Mesenchymal stem cell (in vitro differentiated cells and primary cell): Measurements from ENCODE around the gene COL28A1.

Experiments
- DNase-seq: peaks from one replicate; pipeline ENCODE4 v3.0.0-alpha.2; 2013
- H2AFZ ChIP-seq: one replicate; pipeline ENCODE4 v1.6.1; 2013; ENCODE audit warnings: low read depth, mild to moderate bottlenecking, control low read depth, inconsistent platforms, low read length, moderate library complexity
- H2AK5ac ChIP-seq: 2 replicates; pipeline ENCODE4 v1.6.1; 2013; ENCODE audit warnings: low read length, moderate library complexity, mild to moderate bottlenecking, inconsistent platforms; ENCODE audit not compliant: severe bottlenecking
- H2BK120ac ChIP-seq: one replicate; pipeline ENCODE4 v1.6.1; 2013; ENCODE audit warnings: low read depth, mild to moderate bottlenecking, inconsistent platforms, low read length, moderate library complexity
- H2BK12ac ChIP-seq, 2 experiments: one replicate each; pipeline ENCODE4 v1.6.1; 2013; ENCODE audit warnings: inconsistent platforms in 2 of 2, low read length in 2 of 2, mild to moderate bottlenecking in 2 of 2, moderate library complexity in 2 of 2, control low read depth in 1 of 2
- H2BK15ac ChIP-seq: one replicate; pipeline ENCODE4 v1.6.1; 2013; ENCODE audit warnings: mild to moderate bottlenecking, low read depth, inconsistent platforms; ENCODE audit not compliant: poor library complexity, severe bottlenecking
- H2BK5ac ChIP-seq: 2 replicates; pipeline ENCODE4 v1.6.1; 2013; ENCODE audit warnings: low read depth, mild to moderate bottlenecking, low read length, control low read depth, inconsistent platforms; ENCODE audit not compliant: poor library complexity, severe bottlenecking
- H3K14ac ChIP-seq, 2 experiments: one replicate each; pipeline ENCODE4 v1.6.1; 2013; ENCODE audit warnings: inconsistent platforms in 2 of 2, low read length in 2 of 2, control low read depth in 1 of 2, mild to moderate bottlenecking in 1 of 2, moderate library complexity in 1 of 2
- H3K18ac ChIP-seq, 2 experiments: one replicate each; pipeline ENCODE4 v1.6.1; 2013; ENCODE audit warnings: inconsistent platforms in 2 of 2, low read length in 2 of 2, control low read depth in 1 of 2, low read depth in 1 of 2, mild to moderate bottlenecking in 1 of 2
- H3K23ac ChIP-seq, 2 experiments: one replicate each; pipeline ENCODE4 v1.6.1; 2013; ENCODE audit warnings: inconsistent platforms in 2 of 2, low read length in 2 of 2, mild to moderate bottlenecking in 2 of 2, moderate library complexity in 2 of 2, control low read depth in 1 of 2
- H3K27ac ChIP-seq: 2 replicates; pipeline ENCODE4 v1.5.1; 2013; ENCODE audit warnings: mild to moderate bottlenecking, moderate library complexity, low read length, control low read depth, inconsistent platforms; ENCODE audit not compliant: poor library complexity, severe bottlenecking
- H3K27me3 ChIP-seq, 2 experiments: 2 replicates each; pipeline versions ENCODE4 v1.6.1 to v1.7.0; 2013; ENCODE audit warnings: low read length in 2 of 2, mild to moderate bottlenecking in 2 of 2, moderate library complexity in 2 of 2, control low read depth in 1 of 2, inconsistent platforms in 1 of 2; ENCODE audit not compliant: control insufficient read depth in 1 of 2, insufficient read depth in 1 of 2
- H3K36me3 ChIP-seq, 2 experiments: 2 replicates each; pipeline versions ENCODE4 v1.6.1 to v1.7.0; 2013; ENCODE audit warnings: low read length in 2 of 2, control low read depth in 1 of 2, inconsistent platforms in 1 of 2, low read depth in 1 of 2, mild to moderate bottlenecking in 1 of 2; ENCODE audit not compliant: insufficient read depth in 2 of 2, control insufficient read depth in 1 of 2
- H3K4ac ChIP-seq, 2 experiments: one replicate each; pipeline ENCODE4 v1.6.1; 2013; ENCODE audit warnings: inconsistent platforms in 2 of 2, low read length in 2 of 2, mild to moderate bottlenecking in 2 of 2, moderate library complexity in 2 of 2, control low read depth in 1 of 2, low read depth in 1 of 2
- H3K4me1 ChIP-seq: 2 replicates; pipeline ENCODE4 v1.6.1; 2013; ENCODE audit warnings: low read depth, low read length, control low read depth; ENCODE audit not compliant: control insufficient read depth, insufficient read depth
- H3K4me2 ChIP-seq: 2 replicates; pipeline ENCODE4 v1.6.1; 2013; ENCODE audit warnings: low read length, mild to moderate bottlenecking, inconsistent platforms; ENCODE audit not compliant: poor library complexity, severe bottlenecking
- H3K4me3 ChIP-seq, 2 experiments: 2 replicates each; pipeline versions ENCODE4 v1.5.1 to v1.7.0; 2013; ENCODE audit warnings: low read length in 2 of 2, mild to moderate bottlenecking in 2 of 2, control low read depth in 1 of 2, low read depth in 1 of 2; ENCODE audit not compliant: insufficient read depth in 1 of 2
- H3K79me1 ChIP-seq: replicated peaks from 2 replicates; pipeline ENCODE4 v1.6.1; 2013; ENCODE audit warnings: mild to moderate bottlenecking, control low read depth, low read length, inconsistent platforms; ENCODE audit not compliant: poor library complexity, severe bottlenecking
- H3K9ac ChIP-seq: 2 replicates; pipeline ENCODE4 v1.7.0; 2013; ENCODE audit warnings: mild to moderate bottlenecking, low read length, moderate library complexity
- H3K9me3 ChIP-seq: 2 replicates; pipeline ENCODE4 v1.7.0; 2013; ENCODE audit warnings: mild to moderate bottlenecking, low read length; ENCODE audit not compliant: control insufficient read depth
- H4K8ac ChIP-seq: one replicate; pipeline ENCODE4 v1.6.1; 2013; ENCODE audit warnings: inconsistent platforms, mild to moderate bottlenecking, low read length, moderate library complexity
- H4K91ac ChIP-seq: one replicate; pipeline ENCODE4 v1.6.1; 2013; ENCODE audit warnings: mild to moderate bottlenecking, low read length, inconsistent platforms
- WGBS: methylation state at CpG from one replicate; pipeline ENCODE4 v1.1.7; 2013; ENCODE audit warnings: mixed read lengths; 5-methylcytosine and 5-hydroxymethylcytosine counted together

The COL28A1 gene

DNA sequence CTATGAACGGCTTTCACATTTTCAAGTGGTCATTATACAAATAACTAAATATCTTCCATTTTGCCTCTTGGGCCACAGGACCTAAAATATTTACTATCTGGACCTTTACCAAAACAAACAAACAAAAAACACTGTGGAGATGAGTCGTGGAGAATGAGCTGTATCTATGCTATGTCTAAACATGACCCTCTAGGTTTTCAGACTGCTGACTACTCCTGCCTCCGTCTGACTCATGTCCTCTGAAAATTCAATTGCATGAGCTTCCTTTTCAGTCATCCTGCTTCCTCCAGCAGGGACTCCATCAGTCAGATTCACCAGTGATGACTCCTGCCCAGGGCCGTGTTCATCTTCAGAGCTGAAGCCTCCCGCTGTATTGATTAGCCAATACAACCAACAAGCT lies 96.8 kb downstream of the COL28A1 start:
- no peak overlapping the region for H4K8ac ChIP-seq
- H2AK5ac ChIP-seq, result no peak overlapping the region
- WGBS, result 0% methylated on average over 4 of the region's 5 CpGs
- H3K36me3 ChIP-seq, result no peaks in the 10 kb centered on the region
- no peak overlapping the region for H2BK120ac ChIP-seq
- DNase-seq, result peak; percentile 95
- H2BK5ac ChIP-seq, result no peak overlapping the region
- no peak overlapping the region for H4K91ac ChIP-seq
- peak overlapping the region in 1 of 2 experiments; percentile 4 for H3K4ac ChIP-seq
- peaks cover 2% of the 10 kb centered on the region for H3K4me1 ChIP-seq
- no peaks in the 10 kb centered on the region for H3K9me3 ChIP-seq
- H3K23ac ChIP-seq, result no peak overlapping the region
- peak overlapping the region; percentile 56 for H3K27ac ChIP-seq
- H3K14ac ChIP-seq, result no peak overlapping the region
- no peak overlapping the region for H2AFZ ChIP-seq
- no peak overlapping the region for H3K4me2 ChIP-seq
- H3K79me1 ChIP-seq, result no peaks in the 10 kb centered on the region
- no peak overlapping the region for H3K4me3 ChIP-seq
- no peak overlapping the region for H2BK12ac ChIP-seq
- no peaks in the 10 kb centered on the region for H3K27me3 ChIP-seq
- H3K9ac ChIP-seq, result peak overlapping the region; percentile 76
- no peak overlapping the region for H3K18ac ChIP-seq
- H2BK15ac ChIP-seq, result no peak overlapping the region

DNA sequence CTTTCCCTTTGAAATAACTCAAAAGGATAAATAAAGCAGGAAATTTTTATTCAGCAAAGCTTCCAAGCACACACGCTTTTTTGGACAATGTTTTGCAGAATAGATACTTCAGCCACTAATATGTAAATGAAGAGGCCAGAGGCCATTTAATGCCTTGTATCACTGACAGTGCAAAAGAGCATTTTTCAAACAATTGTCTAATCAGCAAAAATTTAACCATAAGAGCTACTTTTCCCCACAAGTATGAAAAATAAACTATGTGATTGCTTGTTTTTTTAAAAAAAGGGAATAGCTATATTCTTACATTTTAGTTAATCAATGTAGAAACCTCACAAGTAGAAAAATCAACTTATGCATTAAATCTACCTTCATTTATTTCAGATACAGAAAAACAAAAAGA lies 99.7 kb downstream of the COL28A1 start:
- WGBS, result 100% methylated on average over 1 of the region's 1 CpG
- H2BK15ac ChIP-seq, result no peak overlapping the region
- no peaks in the 10 kb centered on the region for H3K9me3 ChIP-seq
- H3K79me1 ChIP-seq, result no peaks in the 10 kb centered on the region
- no peak overlapping the region for H3K9ac ChIP-seq
- no peak overlapping the region for H3K4me2 ChIP-seq
- no peak overlapping the region for H2BK12ac ChIP-seq
- no peak overlapping the region for H3K4ac ChIP-seq
- no peak overlapping the region for H2AK5ac ChIP-seq
- H3K27me3 ChIP-seq, result no peaks in the 10 kb centered on the region
- H4K8ac ChIP-seq, result no peak overlapping the region
- H2AFZ ChIP-seq, result no peak overlapping the region
- no peak overlapping the region for H4K91ac ChIP-seq
- no peak overlapping the region for H3K18ac ChIP-seq
- no peak overlapping the region for H3K23ac ChIP-seq
- H3K27ac ChIP-seq, result no peak overlapping the region
- H3K36me3 ChIP-seq, result no peaks in the 10 kb centered on the region
- H3K14ac ChIP-seq, result no peak overlapping the region
- no peak overlapping the region for H2BK120ac ChIP-seq
- DNase-seq, result no peak
- H3K4me1 ChIP-seq, result peaks cover 2% of the 10 kb centered on the region
- no peak overlapping the region for H3K4me3 ChIP-seq
- no peak overlapping the region for H2BK5ac ChIP-seq

DNA sequence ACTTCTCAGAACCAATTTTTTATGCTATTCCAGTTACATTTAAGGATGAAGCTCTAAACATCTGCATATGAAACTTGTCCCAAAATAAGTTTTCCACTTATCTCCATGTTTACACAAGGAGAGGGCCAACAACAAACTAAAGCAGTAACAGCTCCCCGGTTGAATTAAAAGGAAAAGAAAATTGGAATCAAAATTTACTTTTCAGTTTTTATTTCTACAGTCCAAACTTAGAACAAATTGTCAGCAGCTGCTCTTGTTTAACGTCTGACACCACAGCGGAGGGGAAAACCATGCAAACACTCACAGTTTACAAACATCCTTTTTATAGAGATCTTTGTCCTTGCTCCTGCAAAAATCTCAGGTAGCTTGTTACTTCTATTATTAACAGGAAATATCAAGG lies 101.3 kb downstream of the COL28A1 start:
- no peak overlapping the region for H3K4me3 ChIP-seq
- H3K9ac ChIP-seq, result peak overlapping the region; percentile 13
- no peak overlapping the region for H3K18ac ChIP-seq
- H3K4ac ChIP-seq, result no peak overlapping the region
- WGBS, result 69% methylated on average over 3 of the region's 3 CpGs
- no peak overlapping the region for H4K8ac ChIP-seq
- H2BK5ac ChIP-seq, result no peak overlapping the region
- H3K14ac ChIP-seq, result no peak overlapping the region
- no peak overlapping the region for H3K27ac ChIP-seq
- peaks cover 2% of the 10 kb centered on the region for H3K4me1 ChIP-seq
- no peaks in the 10 kb centered on the region for H3K9me3 ChIP-seq
- no peak overlapping the region for H2AK5ac ChIP-seq
- H3K27me3 ChIP-seq, result no peaks in the 10 kb centered on the region
- no peak overlapping the region for H2AFZ ChIP-seq
- no peak overlapping the region for H4K91ac ChIP-seq
- H2BK120ac ChIP-seq, result no peak overlapping the region
- no peak overlapping the region for H3K23ac ChIP-seq
- H2BK12ac ChIP-seq, result no peak overlapping the region
- no peaks in the 10 kb centered on the region for H3K79me1 ChIP-seq
- no peak overlapping the region for H2BK15ac ChIP-seq
- no peaks in the 10 kb centered on the region for H3K36me3 ChIP-seq
- H3K4me2 ChIP-seq, result no peak overlapping the region
- no peak for DNase-seq

DNA sequence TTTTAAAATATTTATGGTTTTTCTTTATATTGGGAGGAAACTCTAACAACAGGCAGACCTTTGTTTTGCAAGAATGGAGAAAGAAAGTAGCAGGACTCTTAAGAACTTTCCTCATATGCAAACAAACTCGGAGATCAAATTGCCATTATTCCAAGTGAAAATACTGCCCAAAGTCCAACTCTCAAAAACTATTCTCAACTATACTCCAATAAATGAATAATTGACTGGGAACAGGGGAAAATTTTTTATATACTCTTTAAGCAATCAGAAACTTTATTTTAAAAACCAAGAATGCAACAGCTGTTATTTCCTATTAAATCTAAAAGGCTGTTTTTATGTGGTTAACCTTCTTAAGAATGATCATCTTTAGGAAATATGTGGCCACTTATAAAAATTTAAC lies 101.9 kb downstream of the COL28A1 start:
- no peak overlapping the region for H2BK120ac ChIP-seq
- no peak overlapping the region for H3K4me3 ChIP-seq
- no peaks in the 10 kb centered on the region for H3K27me3 ChIP-seq
- WGBS, result no CpG with 5 or more reads among the region's 1 CpG
- H3K14ac ChIP-seq, result no peak overlapping the region
- no peak overlapping the region for H4K91ac ChIP-seq
- no peak overlapping the region for H2AFZ ChIP-seq
- no peak overlapping the region for H3K23ac ChIP-seq
- H2BK15ac ChIP-seq, result no peak overlapping the region
- no peak overlapping the region for H3K4ac ChIP-seq
- peak overlapping the region; percentile 13 for H3K9ac ChIP-seq
- no peaks in the 10 kb centered on the region for H3K79me1 ChIP-seq
- no peak overlapping the region for H2AK5ac ChIP-seq
- no peak overlapping the region for H2BK12ac ChIP-seq
- no peaks in the 10 kb centered on the region for H3K4me1 ChIP-seq
- no peaks in the 10 kb centered on the region for H3K36me3 ChIP-seq
- no peak overlapping the region for H3K4me2 ChIP-seq
- H3K9me3 ChIP-seq, result no peaks in the 10 kb centered on the region
- no peak overlapping the region for H3K27ac ChIP-seq
- no peak for DNase-seq
- no peak overlapping the region for H3K18ac ChIP-seq
- no peak overlapping the region for H4K8ac ChIP-seq
- no peak overlapping the region for H2BK5ac ChIP-seq
